Glomerular endothelial cell (primary cell): ENCODE data around the gene MAPK8. TPM values are rescaled to one million over a fixed set of nuclear protein-coding genes. Genes with fewer than 3 reads are reported as not detected.

Source experiments
- DNase-seq: peaks from one replicate; pipeline ENCODE4 v3.0.0-alpha.2; 2011; ENCODE audit warnings: low read depth, low spot score; ENCODE audit errors: extremely low read depth
- total RNA-seq: library from RNA; depleted of rRNA; stranded (reverse); fragments of >200 nt; gene quantifications from 2 replicates; pipeline ENCODE4 v1.2.3, GENCODE V29; 2015

MAPK8 gene
- total RNA-seq, 1 donor from 2014 or later = 63.4 TPM

- no peak for DNase-seq
Measured at GRCh38 chr10:48291190-48291589, 15.3 kb upstream of the MAPK8 start.

- DNase-seq = no peak
Measured at GRCh38 chr10:48292616-48293015, 13.9 kb upstream of the MAPK8 start.

GRCh38 chr10:48294431-48294830 is 12.0 kb upstream of the MAPK8 start:
- no peak for DNase-seq

- no peak for DNase-seq
Measured at GRCh38 chr10:48296576-48297098, 9.8 kb upstream of the MAPK8 start.

- no peak for DNase-seq
Measured at GRCh38 chr10:48299066-48299465, 7.4 kb upstream of the MAPK8 start.

- no peak for DNase-seq
Measured at GRCh38 chr10:48299692-48300091, 6.8 kb upstream of the MAPK8 start.

- no peak for DNase-seq
Measured at GRCh38 chr10:48300556-48300955, 5.9 kb upstream of the MAPK8 start.

GRCh38 chr10:48302515-48303476 is 3.7 kb upstream of the MAPK8 start:
- no peak for DNase-seq

- no peak for DNase-seq
Measured at GRCh38 chr10:48305905-48306264, 592 bp upstream of the MAPK8 start.

- no peak for DNase-seq
Measured at GRCh38 chr10:48306870-48307710, 613 bp downstream of the MAPK8 start.

- no peak for DNase-seq
Measured at GRCh38 chr10:48307711-48308018, 1.2 kb downstream of the MAPK8 start.

- DNase-seq = no peak
Measured at GRCh38 chr10:48309711-48310226, 3.3 kb downstream of the MAPK8 start.

- DNase-seq = no peak
Measured at GRCh38 chr10:48314107-48314506, 7.6 kb downstream of the MAPK8 start.

GRCh38 chr10:48316236-48316635 is 9.8 kb downstream of the MAPK8 start:
- DNase-seq = no peak

- no peak for DNase-seq
Measured at GRCh38 chr10:48317321-48317990, 11.0 kb downstream of the MAPK8 start.

- no peak for DNase-seq
Measured at GRCh38 chr10:48322017-48322416, 15.5 kb downstream of the MAPK8 start.

- no peak for DNase-seq
Measured at GRCh38 chr10:48324580-48324979, 18.1 kb downstream of the MAPK8 start.

- DNase-seq = no peak
Measured at GRCh38 chr10:48330269-48330668, 23.8 kb downstream of the MAPK8 start.

- DNase-seq = no peak
Measured at GRCh38 chr10:48331436-48331835, 25.0 kb downstream of the MAPK8 start.

GRCh38 chr10:48332166-48332870 is 25.8 kb downstream of the MAPK8 start:
- no peak for DNase-seq
